Measurements from ENCODE around the gene ASXL1. TPM values are rescaled to one million over a fixed set of nuclear protein-coding genes. Genes with fewer than 3 reads are reported as not detected.
A peak's percentile ranks its signal among the peaks of the same experiment; 100 is the strongest.

ASXL1 gene
- total and polyA plus RNA-seq, 9 of the 15 experiments (the other 6 are each of a cell fraction or from before 2014, with no cell fraction given), result 6.5 to 65.3 (median 32.3) TPM

DNA sequence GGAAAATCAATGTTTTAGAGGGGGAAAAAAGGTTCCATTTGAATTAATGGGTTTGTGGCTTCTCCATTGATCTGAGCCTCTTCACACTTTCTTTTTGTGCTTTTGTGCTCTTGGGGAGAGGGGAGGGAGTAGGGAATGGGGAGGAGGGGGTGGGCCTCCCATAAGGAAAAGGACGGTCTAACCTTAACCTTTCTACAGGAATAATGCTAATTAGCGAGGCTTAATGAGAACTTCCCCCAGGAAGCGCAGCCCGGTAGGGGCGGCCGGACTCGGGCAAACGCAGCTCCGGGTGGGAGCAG is 124.0 kb downstream of the ASXL1 start (continued):
- TF ChIP-seq, protein P1, sequence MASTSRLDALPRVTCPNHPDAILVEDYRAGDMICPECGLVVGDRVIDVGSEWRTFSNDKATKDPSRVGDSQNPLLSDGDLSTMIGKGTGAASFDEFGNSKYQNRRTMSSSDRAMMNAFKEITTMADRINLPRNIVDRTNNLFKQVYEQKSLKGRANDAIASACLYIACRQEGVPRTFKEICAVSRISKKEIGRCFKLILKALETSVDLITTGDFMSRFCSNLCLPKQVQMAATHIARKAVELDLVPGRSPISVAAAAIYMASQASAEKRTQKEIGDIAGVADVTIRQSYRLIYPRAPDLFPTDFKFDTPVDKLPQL (IDR thresholded peaks at IDR 0.05; ENCODE audit: extremely low read depth, insufficient read length), result no peak
- no peak for TF ChIP-seq TBP (optimal IDR thresholded peaks at IDR 0.05; ENCODE audit: low read depth, low read length)

DNA sequence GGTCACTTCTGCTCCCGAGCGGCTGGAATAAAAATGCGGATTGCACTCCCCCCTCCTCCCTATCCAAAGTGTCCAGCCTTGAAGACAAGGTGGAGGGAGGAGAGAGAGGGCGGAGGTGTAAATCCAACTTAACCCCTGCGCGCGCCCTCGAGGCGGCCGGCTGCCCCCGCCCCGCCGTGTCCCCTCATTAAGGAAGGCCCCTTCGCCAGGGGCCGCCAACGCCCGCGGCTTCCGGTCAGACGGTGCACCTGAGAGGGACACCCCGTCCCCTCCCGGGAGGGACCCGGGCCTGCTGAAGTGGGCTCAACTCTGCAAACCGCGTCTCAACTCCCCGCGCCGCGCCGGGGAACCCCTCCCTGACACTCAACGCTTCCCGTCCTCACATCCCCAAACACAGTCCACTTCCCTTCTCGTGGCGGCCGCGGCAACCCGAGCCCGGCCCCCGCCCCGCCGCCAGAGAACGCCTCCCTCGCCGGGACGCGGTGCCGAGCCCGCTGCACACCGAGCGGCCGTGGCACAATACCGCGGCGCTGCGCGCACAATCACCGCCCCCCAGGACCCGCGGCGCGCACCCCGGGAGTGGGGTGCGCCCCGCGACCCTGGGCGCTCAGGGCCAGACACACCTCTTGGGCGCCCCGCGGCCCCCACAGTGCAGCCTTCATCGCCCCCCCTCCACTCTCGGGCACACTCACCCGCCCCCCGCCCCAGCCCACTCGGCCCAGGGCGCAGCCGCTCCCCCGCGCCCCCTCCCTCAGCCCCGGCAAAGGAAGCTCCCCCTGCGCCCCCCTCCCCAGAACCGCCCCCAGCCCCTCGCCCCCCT is 124.5 kb downstream of the ASXL1 start:
- Histone ChIP-seq H2AFZ (ENCODE audit: low read depth, low read length) (no peak overlapping the region), H3K9me3 (replicated peaks; ENCODE audit: control insufficient read depth, insufficient read depth, low read depth, low read length) (no peaks in the 10 kb centered on the region), H3K9me1 (ENCODE audit: control insufficient read depth, insufficient read depth, low read length) (no peaks in the 10 kb centered on the region), H3K4me3 (no peak overlapping the region), H3K27ac (ENCODE audit: extremely low read depth, low read depth, low read length) (no peak overlapping the region), H3K4me2 (ENCODE audit: insufficient read depth, low read length) (no peak overlapping the region), H3K36me3 (ENCODE audit: control insufficient read depth, insufficient read depth, low read length) (peaks cover 12% of the 10 kb centered on the region; the same call in 2 of the 3 replicates), H4K20me1 (replicated peaks; ENCODE audit: control insufficient read depth, insufficient read depth, low read length) (no peaks in the 10 kb centered on the region), H3K79me2 (ENCODE audit: control insufficient read depth, insufficient read depth, low read length) (peaks cover 26% of the 10 kb centered on the region), H3K4me1 (replicated peaks in 1 of 2; ENCODE audit: control insufficient read depth in 2 of 2, insufficient read depth in 2 of 2, low read length in 2 of 2) (peaks cover 12 to 38% of the 10 kb centered on the region in 2 experiments; a peak in 4 of 5 replicates), H3K27me3 (ENCODE audit: control insufficient read depth in 2 of 2, insufficient read depth in 2 of 2, low read length in 2 of 2) (no peaks in the 10 kb centered on the region), H3K9ac (ENCODE audit: insufficient read depth in 1 of 2, low read depth in 2 of 2, low read length in 2 of 2) (no peak overlapping the region)
- TF ChIP-seq BRD4 (IDR thresholded peaks at IDR 0.05) (no peak), CBX2 (IDR thresholded peaks at IDR 0.05; ENCODE audit: insufficient read depth, low read length, poor library complexity, severe bottlenecking) (no peak), NR1H2 (CRISPR knock-in tag; IDR thresholded peaks at IDR 0.05) (no peak), MIER1 (IDR thresholded peaks at IDR 0.05; ENCODE audit: low read depth) (no peak), POLR2G (IDR thresholded peaks at IDR 0.05; ENCODE audit: low read depth, low read length) (0 out of 2 replicates have a peak, but pooled peaks have one; percentile 12)
- TF ChIP-seq, protein P2, sequence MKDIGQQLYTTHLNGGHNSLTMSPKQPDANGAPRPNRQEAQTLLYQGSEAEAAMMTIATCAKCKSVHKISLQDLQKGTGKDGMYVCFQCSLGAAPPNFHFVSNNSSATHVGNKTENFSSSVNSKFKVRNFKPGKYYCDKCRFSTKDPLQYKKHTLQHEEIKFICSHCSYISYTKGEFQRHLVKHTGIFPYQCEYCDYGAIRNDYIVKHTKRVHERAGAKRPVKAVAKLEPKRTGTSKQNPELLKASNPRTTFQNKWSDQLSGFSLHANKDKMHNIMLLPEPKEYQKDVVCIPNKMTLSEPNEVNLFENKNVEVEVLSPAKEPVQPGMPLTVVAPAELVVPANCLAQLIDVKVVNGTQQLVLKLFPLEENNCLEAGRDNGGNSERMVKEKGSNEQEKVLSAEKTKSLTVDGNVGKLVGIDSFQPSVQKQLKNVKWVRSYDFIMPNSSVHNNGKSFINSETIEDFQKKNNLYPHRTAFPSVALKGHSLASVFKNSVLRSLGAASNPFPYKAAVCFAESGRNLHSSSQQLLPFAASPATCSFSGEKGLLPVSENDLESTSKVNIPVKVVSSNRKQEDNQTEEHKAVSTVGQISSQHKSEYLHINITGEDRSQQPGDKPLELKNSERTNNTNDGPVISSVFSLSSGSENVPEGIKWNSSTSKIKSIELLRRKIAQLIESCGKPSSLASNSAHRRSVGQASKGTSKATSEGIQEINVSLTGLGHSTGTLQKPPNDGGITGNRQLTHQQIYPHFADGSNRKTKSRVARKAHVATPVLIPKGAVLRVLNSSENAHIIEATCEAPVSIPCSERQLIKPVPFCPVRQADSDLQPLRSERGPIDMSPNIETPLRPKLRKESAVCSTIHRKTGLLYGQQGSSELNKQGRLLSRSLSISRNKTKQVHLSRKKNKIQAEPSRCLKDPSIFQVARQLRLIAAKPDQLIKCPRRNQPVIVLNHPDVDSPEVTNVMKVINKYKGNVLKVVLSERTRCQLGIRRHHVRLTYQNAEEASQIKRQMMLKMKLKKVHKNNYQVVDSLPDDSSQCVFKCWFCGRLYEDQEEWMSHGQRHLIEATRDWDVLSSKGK (CRISPR knock-in tag; IDR thresholded peaks at IDR 0.05), result no peak
- no peak for DNase-seq (ENCODE audit: extremely low read depth in 1 of 4, low spot score in 3 of 4)
- BruUV-seq (replicated peaks), result no TSS peak
- 93% methylated on average over 25 of the region's 82 CpGs for WGBS (ENCODE audit: insufficient coverage, low coverage, missing lambda C conversion rate)
- no peak for FAIRE-seq
- intact Hi-C loops (cut with micrococcal nuclease) (no loop called here), in situ Hi-C loops (cut with MboI) (no loop called here)
- ChIA-PET POLR2A (no interaction called here), CTCF (ENCODE audit: low intra/inter-chr PET ratio) (no interaction called here)
- no peak for ATAC-seq
